Fibroblast of skin of right biceps (primary cell): ENCODE data around the gene PKIB.
"Not testable (repeated sequence)": the region's sequence is repeated elsewhere in the genome, so short reads cannot be mapped to it uniquely, and the experiment has no call there.

Source experiments
- DNase-seq: peaks from one replicate; pipeline ENCODE4 v3.0.0-alpha.2; 2013

PKIB gene

DNA sequence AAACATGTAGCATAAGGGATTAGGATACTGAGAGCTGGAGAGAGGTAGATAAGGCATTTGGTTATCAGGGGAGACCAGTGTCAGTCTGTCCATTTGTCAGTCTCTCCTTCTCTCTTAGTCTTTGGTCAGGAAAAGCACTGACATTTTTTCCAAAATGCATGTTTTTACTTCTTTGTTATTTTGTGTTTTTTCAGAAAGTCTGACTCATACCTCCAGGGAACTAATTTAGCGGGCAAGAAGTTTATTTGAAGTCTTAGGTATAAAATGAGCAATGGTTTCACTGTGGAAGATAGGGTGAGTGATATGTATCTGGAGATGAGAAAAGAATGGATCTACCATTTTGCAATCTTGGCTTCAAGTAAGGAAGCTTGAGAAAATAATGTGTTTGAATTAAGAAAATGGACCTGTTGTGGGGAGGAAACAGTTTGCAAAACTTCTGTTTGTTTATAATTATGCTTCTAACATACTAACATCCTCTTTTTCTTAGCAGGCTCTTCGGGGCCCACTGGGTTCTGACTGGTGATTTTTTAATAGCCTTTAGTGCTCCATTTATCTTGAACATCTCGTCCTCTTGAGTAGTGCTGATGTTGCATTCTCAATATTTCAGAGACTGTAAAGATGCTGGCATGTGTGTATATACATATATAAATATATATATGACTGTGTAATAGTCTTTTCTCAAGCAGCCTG is 102.4 kb downstream of the PKIB start:
- DNase-seq, result peak; percentile 45

DNA sequence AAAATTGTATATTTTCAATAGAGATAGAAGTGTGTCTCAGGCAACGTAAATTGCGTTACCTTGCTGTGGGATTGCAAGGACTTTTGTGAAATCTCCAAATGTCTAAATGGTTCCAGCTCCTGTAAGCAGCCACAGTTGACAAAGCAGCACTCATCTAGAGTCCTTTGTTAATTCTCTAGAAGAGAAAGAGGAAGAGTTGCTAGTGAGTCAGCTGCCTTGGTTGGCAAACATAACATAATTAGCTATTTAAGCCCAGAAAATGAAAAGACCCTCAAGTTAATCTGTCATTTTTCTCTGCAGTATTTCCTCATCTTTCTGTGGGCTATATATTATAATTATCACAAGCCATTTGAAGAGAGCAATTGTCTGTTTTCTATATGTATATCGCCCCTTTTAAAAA is 102.9 kb downstream of the PKIB start:
- DNase-seq, result no peak

DNA sequence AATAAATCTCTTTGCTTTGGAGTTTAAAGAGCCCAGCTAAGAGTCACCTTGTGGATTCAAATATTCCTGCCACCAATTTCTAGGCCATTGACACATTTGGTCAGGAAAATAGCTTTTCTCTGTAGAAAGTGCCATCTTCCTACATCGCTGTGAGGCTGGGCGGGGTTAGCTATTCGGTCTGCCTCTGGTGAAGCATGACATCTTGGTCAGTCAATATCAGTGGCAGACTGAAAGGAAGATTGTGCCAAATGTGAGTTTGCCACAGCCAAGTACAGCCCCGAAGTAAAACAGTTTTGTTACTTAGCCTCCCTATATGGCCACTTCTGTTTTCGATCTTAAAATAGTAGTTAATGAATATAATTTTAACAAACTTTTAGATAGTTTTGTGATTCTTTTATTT is 103.9 kb downstream of the PKIB start:
- DNase-seq, result no peak

DNA sequence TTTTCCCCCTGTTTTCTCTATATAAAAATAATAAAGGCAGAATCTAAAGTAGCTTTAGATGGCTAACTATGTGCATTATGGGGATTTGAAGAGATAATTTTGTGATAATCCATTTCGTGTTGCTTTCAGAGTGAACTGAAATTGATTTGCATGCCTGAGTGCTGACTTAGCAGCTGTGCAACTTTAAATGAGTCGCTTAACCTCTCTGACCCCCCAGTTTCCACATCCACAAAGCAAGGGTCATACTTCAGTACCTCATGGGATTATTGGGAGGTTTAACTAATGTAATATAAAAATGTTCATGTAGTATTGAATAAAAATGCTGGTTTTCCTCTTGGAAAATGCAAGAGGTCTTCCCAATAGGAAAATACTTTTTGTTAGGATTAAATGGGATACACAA is 105.5 kb downstream of the PKIB start:
- DNase-seq, result peak; percentile 40

DNA sequence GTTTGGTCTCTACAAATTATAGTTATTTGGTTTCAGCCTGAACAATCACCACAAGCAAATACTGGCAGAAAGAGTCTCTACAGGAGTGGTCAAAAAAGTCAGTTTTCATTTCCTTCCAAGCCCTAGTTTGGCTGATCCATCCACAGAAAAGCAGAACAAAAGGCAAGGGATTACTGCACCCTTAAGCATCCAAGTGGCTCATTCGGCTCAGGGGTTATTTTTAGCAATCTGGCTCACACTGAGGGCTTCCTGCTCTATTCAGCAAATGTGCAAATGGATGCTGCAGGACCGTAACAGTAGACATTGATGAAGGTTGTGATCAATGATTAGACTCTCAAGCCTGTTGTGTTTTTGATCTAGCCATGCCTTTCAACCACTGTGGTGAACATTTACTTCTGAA is 107.1 kb downstream of the PKIB start:
- DNase-seq, result peak; percentile 62

DNA sequence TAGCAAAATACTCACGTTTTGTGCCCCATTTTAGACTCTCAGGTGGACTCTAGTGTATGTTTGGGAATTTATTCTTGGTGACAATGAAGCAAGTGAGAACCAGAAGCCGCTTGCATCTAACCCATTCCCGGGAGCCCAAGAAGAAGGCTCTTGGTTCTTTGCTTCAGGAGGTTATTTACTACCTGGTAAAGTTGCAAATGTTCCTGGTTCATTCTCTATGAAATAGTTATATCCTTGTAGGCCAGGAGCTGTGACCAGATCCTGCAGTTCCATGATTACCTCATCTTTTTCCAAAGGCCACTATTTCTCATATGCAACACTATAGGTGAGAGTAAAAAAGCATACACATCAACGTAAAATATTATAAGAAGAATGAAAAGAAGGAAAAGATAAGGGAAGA is 108.4 kb downstream of the PKIB start:
- DNase-seq, result no peak

DNA sequence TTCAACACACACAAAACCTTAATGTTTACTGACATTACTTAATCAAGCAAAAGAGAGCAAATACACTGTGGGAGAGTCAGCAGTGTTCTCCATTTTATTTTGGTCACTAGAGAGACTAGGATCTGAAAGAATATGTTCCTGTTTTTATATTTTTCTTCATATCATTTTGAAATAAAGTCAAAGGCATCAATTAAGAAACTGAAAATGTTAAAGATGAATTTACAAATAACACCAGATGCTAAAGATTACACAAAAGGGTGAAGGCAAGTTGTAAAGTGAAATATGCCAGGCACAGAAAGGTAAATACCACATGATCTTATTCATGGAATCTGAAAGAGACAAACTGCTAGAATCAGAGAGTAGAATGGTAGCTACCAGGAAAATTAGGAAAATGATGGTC is 109.0 kb downstream of the PKIB start:
- no peak for DNase-seq

DNA sequence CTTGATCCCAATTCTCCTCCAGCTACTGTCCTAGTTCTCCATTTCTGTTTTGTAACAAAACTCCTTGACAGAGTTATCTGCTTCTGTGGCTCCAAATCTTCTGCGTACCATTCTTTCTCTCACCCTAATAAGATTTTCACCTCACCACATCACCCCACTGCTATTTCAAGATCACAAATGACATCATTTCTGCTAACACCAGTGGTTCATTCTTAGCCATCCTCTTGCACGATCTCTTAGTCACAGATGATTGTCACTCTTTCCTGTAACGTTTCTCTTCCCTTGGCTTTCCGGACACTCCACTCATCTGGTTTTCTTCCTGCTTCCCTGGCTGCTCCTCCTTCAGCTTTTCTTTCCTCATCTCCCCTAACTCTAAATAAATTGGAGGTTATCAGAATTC is 112.5 kb downstream of the PKIB start:
- peak; percentile 49 for DNase-seq

DNA sequence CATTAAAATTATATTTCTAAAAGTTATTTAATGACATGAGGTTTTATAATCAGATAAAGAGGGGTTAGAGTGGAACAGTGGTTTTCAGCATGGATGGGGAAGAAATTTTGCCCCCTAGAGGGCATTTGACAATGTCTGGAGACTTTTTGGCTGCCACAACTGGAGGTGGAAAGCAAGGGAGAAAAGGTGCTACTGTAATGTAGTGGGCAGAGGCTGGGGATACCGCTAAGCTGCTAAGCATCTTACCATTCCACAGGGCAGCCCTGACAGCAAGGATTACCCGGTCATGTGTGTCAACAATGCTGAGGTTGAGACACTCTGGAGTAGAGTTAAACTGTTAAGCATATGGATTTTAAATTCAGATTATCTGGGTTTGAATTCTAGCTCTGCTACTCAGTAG is 116.4 kb downstream of the PKIB start:
- DNase-seq, result peak; percentile 16

DNA sequence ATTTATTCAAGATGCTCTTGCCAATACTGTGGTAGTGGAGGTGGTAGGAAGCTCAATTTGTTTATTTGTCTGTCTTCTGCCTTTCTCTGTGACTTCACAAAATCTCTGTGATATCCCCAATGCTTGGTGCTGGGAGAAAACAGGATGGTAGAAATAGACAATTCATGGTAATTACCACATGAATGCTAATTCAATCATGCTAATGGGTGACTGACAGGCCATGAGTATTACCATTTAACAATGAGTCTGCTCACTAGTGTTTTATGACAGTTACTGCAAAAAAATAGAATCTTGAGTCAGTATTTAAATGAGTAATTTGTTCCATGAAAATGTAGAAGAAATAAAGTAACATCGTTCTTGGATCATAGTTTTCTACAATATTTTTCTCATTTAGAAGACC is 117.0 kb downstream of the PKIB start:
- no peak for DNase-seq

DNA sequence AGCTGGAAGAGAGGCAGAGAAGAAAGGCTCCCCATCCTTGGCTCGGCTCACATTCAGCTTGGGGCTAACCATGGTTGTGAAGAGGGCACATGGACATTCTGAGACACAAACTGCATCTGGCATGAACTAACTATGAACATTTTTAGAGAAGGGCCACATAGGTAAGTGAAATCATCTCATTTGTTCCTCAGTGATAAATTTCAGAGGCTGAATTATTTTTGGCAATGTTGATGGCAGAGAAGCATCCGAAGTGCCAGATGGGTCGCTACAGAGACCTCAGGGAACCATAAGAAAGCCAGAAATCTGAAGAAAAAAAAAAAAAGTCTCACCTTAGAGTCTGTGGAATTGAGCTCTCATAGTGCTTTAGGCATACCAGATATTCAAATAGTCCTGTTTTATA is 120.1 kb downstream of the PKIB start:
- no peak for DNase-seq

DNA sequence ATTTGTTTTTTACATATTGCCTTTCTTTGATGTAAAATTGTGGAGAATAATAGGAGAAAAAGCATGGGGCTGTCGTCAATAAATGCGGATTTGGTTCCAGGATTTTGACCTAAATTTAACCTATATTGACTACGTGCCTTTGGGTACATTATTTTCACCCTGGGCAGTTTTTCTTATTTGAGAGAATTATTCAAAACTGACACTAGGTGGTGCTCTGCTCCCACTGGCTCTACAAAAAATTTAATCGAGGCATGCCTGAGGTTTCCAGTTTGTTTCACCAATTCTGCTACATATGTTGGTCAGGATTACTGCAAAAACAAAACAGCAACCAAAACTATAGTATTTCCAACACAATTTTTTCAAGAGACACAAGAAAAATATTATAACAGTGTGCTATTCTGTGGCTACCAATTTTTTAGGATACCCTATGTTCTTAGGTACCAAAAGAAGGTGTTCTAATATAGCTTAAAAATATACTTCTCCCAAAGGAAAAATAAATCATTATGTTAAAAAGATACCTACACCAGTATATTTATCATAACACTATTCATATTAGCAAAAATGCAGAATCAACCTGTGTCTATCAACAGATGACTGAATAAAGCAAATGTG is 120.7 kb downstream of the PKIB start:
- peak; percentile 38 for DNase-seq

DNA sequence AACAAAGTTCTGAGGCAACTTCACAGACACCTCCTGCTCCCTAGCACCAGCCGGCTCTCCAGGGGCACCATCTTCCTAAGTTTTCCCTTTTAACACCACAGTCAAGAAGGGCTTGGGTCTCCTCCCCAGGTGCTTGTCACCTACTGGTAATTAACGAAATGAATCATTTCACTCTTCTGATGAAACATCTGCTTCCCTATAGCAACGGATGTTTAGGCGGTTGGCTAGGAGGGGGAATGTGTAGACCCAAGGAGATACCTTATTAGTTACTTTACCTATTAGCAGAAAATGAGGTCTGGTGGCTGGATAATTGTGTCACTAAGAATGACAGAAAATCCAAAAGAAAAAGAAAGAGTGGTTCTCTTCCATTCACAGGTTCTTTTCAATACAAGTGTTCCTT is 123.1 kb downstream of the PKIB start:
- DNase-seq, result no peak

DNA sequence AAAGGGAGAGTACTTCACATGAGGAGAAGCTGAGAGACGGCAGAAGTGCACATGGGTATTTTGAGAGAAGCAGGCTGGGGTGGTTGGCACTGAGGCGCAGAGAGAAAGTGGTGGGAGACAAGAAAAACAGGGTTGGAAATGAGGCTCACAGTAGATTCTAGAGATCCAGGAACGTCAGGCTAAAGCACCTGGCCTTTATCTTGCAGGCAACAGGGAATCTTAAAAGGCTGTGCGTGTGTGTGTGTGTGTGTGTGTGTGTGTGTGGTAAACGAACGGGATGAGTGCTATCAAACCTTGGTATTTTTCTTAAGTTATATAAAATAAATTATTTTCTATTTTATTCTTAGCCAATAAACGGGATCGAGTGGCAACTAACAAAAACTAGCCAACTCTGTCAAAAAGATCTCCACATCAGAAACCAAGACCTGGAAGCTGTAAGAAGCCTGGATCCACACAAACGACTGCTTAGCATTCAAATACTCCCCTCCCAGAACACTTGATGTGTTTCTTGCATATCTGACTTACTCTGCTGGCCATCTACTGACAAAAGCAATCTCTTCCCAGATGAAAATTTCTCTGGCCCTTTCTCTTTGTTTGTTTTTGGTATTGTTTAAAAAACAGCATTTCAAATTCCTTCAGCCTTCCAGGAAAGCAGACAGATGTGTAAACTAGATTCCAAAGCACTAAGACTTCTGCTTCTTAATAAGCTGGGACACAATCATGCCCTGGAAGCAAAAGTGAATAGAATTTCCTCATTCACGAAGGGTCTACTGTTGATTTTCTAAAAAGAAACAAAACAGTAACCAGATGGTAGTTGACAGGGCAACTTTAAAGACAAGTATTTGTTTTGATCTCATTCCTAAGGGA is 124.6 kb downstream of the PKIB start:
- no peak for DNase-seq

DNA sequence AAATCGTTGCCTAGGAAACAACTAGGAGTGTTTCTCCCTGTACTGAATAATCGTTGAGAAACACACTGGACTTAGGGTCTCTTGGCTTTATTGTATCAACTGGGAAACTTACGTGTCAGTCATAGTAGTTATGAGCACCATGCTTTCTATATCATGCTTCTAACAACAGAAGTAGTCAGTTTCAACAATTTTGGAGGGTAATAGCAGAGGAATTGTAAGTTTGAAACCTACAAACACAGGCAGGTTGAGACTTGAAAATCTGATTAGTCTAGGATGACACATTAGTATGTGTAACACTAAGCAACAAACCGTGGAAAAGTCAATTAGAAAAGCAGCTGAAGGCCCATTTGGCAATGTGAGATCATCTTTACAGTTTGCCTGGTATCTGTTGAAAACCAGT is 125.4 kb downstream of the PKIB start:
- no peak for DNase-seq

DNA sequence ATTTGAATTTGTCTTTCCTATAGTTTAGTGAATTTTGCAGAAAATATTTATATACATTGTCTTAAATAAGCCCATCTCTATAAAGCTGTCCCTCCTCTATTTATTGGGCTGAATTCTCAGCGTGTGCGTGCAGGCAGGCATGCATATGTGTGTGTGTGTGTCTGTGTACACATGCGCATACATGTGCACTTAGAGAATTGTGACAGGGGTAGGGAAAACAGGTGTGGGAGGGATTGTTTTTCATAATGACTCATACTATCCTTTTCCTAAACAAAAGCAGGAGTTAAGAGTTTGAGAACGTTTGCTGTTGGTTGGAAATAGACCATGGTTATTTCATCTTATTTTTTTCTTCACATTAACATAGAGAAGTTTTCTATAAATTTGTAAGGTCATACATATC is 126.0 kb downstream of the PKIB start:
- DNase-seq, result no peak

DNA sequence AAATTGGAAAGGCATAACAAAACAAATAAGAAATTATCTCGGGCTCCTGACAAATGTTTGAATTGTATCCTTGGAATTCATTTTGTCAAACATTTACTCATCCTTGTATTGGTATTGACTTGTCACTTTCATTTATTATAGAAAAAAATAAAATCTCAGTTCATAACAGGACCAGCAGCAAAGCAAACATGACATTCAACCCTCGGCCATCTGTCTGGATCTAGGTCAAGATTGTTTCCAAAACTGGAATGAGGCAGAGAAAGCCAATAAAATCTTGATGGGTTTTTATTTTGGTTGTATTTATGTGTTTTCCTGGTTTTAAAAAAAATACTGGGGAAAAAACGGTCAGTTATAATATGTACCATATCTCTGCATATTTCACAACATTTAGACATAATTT is 126.4 kb downstream of the PKIB start:
- no peak for DNase-seq

DNA sequence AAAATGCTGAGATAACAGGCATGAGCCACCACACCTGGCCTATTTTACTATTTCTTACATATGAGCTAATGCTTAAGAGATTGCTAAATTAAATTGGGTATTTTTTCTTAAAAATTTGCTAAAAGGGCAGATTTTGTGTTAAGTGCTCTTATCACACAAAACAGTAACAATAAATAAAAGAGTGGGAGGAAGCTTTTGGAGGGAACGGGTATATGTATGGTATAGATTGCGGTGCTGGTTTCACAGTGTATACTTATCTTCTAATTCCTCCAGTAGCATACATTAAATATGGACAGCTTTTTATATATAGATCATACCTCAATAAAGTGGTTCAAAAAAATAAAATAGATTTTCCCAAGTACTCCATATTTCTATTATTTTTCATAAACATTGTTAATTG is 129.9 kb downstream of the PKIB start:
- no peak for DNase-seq

DNA sequence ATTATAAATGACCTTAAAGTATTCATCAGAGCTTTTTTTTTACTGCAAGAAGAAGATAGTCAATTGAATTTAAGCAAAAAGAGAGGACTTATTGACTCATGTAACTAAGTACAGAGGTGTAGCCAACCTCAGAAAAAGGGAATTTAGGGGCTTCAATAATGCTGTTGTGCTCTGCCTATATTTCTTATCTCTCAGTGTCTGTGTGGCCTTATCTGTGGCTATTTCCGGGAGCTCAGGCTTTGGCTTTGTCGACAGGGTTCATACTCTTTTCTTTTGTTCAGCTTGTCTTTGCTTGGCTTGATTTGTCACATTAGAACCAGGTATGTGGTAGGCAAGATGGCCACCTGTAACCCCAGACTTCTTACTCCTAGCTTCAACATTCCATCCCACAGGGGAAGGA is 130.7 kb downstream of the PKIB start:
- DNase-seq, result no peak

DNA sequence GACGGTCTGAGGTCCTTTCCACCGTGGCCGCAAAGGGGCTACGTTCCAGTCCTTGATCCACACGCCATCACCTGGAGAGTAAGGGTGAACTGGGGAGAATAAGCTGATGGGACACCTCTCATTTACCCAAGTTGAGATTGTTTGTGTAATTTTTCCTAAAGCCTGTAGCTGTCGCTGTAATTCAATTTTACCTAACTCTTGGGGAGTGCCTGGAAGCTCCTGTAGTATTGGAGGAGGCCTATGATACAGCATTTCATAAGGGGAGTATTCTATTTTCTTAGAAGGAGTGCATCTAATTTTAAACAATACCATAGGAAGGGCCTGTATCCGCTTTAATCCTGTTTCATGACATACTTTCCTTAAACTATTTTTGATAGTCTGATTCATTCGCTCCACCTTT is 134.0 kb downstream of the PKIB start:
- DNase-seq, result not testable (repeated sequence)

DNA sequence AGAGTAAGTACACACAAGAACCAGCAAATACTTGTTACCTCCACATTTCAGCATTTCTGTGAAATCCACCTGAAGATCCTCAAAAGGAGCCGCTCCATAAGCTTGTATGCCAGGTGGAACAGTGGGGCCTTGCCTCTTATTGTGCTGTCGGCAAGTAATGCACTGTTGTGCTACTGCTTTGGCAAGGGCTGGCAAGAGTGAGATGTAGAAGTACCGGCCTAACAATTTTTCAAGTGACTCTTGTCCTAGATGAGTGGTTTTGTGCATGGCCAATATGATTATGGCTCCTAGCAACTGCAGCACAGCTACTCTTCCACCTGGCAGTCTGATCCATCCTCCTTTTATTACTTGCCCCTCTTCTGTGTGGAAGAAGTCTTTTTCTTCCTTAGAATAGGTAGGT is 134.7 kb downstream of the PKIB start:
- DNase-seq, result not testable (repeated sequence)

DNA sequence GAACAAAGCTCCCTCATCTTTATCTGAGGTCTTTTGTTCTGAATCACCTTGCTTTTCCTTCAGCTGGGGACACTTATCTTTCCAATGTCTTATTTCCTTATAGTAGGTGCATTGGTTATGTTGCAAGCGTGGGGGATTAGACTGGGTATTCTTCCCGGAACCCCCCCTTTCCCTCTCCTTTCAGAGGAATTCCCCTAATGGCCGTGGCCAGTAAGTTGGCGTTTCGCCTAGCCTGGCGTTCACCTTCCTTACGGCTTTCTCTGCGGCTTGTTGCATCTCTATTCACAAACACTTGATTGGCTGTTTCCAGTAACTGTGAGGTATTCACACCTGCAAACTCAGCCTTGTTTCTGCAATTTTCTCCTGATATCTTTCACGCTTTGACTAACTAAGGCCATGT is 136.5 kb downstream of the PKIB start:
- no peak for DNase-seq

DNA sequence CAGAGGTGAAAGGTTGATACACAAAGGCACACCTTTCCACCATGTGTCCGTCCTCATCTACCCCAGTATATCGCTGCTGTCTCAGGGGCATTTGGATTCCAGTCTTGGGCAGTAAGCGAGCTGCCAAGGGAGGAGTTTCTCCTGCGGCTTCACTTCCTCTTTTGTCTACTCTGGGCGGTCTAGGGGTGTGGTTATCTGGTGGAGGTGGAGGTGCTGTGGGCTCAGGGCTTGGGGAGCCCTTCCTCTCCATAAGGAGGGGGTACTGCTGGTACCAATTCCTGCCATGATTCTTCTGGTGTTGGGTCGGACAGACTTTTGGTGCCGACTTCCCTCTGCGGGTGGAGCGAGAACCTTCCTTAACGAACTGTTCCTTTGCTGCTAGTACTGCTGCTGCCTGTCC is 137.4 kb downstream of the PKIB start:
- DNase-seq, result no peak

DNA sequence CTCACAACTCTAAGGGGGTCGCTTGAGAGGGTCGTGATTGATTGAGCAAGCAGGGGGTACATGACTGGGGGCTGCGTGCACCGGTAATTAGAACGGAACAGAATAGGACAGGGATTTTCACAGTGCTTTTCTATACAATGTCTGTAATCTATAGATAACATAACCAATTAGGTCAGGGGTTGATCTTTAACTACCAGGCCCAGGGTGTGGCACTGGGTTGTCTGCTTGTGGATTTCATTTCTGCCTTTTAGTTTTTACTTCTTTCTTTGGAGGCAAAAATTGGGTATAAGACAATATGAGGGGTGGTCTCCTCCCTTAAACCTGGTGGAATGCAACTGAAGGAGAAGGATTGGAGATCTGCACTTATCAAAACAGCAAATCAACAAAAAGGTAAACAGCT is 138.7 kb downstream of the PKIB start:
- DNase-seq, result not testable (repeated sequence)
